GM08714 (cell line): ENCODE data around the gene SDHB.

Source experiments
- H3K4me3 ChIP-seq: fragments of 200-500 bp; sonication (Bioruptor generic); 2 replicates; pipeline ENCODE4 v1.5.1; 2014; ENCODE audit warnings: mild to moderate bottlenecking, low read length, inconsistent platforms
- ZNF274 ChIP-seq: IDR thresholded peaks from 2 replicates; pipeline ENCODE4 v1.6.1; 2012; ENCODE audit warnings: mild to moderate bottlenecking, low read depth, low read length

Gene SDHB

DNA sequence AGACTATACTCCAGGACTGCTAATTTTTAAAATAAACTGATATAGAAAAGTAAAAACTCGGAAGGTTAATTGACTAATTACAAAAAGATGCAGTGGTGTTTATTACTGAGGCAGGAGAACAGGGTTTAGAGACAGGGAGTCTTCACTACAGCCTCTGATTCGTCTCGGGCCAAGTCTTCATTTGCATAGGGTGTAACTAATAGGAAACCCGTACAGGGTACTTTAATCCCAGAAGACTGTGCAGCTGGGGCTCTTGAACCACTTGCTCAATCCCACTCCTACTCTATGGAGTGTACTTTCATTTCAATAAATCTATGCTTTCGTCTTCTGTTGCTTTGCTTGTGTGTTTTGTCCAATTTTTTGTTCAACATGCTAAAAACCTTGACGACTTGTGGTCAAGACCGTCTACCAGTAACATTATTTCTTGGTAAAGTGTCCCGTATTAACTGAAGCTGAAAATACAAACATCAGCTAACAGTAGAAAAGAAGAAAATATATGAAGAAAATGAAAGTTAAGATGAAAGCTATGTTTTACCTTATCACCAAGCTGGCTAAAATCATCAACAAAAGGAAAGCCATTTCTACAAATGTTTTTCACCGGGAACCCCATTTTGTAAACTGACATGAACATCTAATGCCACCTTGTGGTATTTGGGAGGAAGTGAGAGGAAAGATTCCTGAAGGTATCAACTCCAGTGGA is 8.0 kb downstream of the SDHB start:
- no peak for TF ChIP-seq ZNF274
- H3K4me3 ChIP-seq = no peak overlapping the region

DNA sequence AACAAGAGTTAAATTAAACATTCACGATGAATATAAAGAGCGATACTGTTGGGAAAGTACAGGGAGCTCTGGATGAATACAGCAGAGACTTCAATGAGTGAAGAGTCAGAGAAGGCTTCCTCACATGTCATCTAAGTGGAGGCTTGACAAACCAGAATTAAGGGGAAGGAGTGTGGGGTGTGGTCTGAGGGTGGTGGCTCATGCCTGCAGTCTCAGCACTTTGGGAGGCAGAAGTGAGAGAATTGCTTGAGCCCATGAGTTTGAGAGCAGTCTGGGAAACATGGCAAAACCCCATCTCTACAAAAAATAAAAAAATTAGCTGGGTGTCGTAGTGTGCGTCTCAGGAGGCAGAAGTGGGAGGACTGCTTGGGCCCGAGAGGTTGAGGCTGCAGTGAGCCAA is 8.7 kb downstream of the SDHB start:
- H3K4me3 ChIP-seq = no peak overlapping the region
- TF ChIP-seq ZNF274 = no peak

DNA sequence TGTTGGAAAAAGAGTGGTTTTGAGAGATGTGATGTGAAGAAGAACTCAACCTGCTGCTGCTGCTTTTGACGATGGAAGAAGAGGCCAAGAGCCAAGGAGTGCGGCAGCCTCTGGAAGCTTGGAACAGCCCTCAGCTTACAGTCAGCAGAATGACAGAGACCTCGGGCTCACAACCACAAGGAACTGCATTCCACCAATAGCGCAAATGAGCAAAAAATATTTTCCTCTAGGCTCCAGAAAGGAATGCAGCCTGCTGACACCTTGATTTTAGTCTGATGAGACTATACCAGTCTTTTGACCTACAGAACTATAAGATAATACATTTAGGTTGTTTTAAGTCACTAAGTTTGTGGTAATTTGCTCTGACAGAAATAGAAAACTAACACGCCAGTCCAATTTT is 10.2 kb downstream of the SDHB start:
- no peak overlapping the region for H3K4me3 ChIP-seq
- no peak for TF ChIP-seq ZNF274

DNA sequence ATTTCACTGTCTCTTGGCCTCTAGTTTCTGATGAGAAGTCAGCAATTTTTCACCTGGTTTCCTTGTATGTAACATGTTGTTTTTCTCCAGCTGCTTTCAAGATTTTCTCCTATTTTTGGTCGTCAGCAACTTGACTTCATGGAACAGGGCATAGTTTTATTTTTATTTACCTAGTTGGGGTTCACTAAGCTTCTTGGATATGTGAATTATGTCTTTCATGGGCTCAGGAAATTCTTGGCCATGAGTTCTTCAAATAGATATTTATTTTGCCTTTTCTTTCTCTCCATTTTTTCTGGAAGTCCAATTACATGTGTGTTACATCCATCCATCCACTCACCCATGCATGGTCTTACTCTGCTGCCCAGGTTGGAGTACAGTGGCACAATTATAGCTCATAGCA is 13.7 kb downstream of the SDHB start:
- no peak for TF ChIP-seq ZNF274
- H3K4me3 ChIP-seq = no peak overlapping the region

DNA sequence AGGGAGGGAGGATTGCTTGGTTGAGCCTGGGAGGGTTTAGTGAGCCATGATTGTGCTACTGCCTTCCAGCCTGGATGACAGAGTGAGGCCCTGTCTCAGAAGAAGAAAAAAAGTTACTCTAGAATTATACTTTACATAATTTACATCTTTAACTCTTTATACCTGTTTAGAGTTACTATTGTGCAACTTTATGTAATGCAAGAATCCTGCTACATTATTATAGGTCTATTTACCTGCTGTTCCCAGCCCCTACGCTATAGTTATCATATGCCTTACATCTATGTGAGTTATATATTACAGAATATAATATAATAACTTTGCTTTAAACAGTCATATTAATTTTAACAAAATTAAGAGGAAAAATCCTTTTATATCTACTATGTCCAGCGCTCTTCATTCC is 14.3 kb downstream of the SDHB start:
- H3K4me3 ChIP-seq = no peak overlapping the region
- no peak for TF ChIP-seq ZNF274

DNA sequence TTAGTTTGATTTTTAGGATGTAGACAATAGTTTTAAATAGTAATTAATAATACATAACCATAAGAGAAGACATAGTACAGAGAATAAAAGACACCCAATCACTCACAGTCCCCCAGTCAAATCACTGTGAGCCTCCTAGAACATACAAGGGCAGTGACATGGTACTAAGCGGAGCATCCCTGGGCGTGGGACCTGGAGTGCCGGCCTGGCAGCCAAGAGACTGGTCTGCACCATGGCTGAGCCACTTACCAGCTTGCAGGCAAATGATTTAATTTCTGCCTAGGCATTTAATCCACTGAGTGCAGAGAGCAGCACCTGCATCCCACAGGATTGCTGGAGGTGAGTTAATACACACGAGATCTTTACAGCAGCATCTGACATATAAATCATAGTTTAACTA is 20.4 kb downstream of the SDHB start:
- H3K4me3 ChIP-seq = no peak overlapping the region
- TF ChIP-seq ZNF274 = no peak

DNA sequence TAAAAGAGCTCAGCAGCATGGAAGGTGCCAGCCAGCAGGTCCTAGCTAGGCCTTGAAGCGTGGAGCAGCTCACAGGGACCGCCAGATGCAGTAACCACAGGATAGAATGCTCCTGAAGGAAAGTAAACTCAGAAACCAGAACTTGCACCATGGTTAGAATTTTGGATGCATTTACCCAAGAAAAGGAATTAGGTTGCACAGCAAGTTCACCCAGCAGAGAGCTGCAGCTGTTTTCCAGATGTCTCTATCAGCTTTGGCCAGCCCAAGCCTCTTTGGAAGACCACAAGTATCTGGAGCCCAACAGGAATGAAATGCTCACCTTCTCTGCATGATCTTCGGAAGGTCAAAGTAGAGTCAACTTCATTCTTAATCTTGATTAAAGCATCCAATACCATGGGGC is 21.1 kb downstream of the SDHB start:
- TF ChIP-seq ZNF274 = no peak
- no peak overlapping the region for H3K4me3 ChIP-seq

DNA sequence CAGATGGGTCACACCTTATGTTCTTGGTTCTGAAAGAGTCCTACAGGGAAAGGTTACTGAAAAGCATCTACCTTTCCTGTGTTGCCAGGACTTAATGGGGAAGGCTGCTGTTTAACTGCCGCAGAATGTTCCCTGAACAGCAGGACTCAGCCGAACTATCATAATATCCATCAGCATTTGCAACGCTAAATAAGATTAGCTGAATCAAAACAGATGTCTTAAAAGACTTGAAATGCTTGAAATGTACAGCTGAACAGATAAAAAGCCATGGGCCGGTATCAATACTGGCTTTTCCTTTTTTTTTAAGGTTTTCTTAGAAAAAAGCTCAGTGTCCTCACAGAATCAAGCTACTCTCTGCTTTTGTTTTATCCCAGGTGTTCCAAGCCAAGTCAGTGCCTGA is 22.4 kb downstream of the SDHB start:
- TF ChIP-seq ZNF274 = no peak
- H3K4me3 ChIP-seq = no peak overlapping the region

DNA sequence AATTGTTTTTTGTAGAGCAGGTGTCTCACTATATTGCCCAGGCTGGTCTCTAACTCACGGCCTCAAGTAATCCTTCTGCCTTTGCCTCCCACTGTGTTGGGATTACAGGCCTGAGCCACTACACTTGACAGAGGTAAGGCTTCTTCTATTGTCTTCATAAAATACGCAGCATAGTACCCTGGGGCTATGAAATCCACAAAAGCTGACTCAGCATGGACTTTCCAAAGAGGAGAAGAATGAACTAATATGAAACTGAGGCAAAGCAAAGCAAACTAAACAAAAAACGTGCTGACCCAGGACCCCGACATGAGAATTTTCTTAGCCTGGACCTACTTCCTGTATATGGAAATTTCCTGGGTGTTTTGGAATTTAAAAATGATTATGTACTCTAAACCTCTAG is 23.6 kb downstream of the SDHB start:
- TF ChIP-seq ZNF274 = no peak
- no peak overlapping the region for H3K4me3 ChIP-seq

DNA sequence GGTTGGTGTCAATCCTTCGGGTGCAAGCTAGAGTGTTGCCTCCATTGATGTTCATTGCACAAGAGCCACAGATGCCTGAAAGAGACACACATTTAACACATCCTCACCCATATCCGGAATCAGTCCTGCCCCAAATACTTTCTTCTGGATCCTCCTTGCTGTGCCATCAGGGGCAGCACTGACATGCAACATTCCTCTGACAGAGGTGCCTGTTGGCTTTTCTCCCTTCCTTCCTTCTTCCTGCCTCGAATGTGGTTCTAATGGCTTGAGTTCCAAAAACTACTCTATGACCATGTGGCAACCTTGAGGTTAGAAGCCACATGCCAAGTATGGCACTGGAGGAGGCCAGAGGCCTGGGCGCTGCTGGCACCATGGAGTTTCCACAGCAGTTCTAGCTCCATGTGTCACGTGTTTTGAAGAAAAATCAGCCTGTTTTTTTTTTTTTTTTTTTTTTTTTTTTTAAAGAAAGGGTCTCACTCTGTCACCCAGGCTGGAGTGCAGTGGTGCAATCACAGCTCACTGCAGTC is 25.1 kb downstream of the SDHB start:
- no peak for TF ChIP-seq ZNF274
- no peak overlapping the region for H3K4me3 ChIP-seq

DNA sequence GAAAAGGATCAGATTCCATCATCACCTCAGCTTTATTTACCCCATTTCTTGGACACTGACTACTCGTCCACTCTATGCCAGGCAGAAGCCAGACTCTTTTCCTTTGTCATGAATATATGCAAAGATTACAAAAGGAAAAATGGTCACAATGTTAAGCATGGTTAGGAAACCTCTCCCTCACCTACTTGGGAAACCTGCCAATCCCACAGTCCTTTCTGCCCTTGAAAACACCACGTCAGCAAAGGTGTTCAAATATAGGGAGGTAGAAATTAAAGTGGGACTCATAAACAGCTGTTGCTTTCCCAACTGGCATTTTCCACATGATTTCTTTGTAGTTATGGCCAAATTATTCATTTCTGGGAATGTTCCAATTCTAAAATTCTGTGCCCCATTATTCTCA is 25.9 kb downstream of the SDHB start:
- H3K4me3 ChIP-seq = no peak overlapping the region
- no peak for TF ChIP-seq ZNF274

DNA sequence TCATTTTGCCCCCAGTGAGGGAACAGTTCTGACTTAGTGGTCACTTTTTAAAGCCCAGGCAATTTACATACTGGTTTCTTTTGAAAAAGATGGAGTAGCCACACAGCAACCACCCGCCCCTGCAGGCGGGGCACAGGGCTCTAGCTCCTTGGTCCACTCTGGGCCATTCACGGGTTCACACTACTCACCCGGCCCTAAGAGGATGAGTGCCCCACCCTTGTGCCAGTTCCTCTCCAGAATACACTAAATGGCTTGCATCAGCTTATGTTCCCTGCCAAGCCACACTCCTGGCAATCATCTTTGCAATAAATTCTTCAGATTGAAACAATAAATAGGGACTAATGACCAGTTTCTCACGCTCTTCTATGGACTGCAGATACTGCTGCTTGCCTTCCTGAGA is 26.4 kb downstream of the SDHB start:
- no peak for TF ChIP-seq ZNF274
- H3K4me3 ChIP-seq = no peak overlapping the region

DNA sequence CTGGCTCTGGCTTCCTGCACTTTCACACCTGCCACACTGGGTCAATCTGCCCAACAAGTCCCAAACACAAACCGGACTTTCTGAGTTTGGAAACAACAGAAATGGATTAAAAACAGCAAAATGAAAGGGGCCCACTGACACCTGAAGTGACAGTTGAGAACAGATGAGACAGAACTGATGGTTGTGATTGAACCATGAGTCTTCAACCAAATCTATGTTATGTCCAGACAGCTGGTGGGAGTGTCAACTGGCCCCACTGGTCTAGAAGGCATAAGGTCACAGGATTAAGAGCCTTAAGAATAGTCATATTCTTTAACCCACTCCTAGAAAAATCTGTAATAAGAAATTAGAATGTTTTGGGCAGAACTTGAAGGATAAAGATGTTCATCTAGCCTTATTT is 29.1 kb downstream of the SDHB start:
- no peak overlapping the region for H3K4me3 ChIP-seq
- no peak for TF ChIP-seq ZNF274

DNA sequence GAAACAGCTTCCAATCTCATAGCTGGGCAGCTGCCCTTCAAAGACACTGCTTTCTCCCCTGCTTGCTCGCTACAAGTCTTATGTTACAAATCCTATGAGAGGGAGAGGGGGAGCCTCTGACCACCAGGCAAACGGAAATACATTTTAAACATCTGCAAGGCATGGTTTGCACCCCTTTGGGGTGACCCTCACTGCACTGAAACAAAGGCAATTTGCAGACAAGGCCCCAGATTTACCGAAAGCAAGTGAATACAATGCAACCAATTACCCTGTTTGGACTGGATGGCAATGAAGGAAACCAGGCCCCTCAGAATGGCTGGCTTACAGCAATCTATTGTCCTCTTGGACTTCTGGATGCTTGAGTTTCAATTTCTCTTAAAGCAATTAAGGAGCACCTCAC is 30.3 kb downstream of the SDHB start:
- no peak overlapping the region for H3K4me3 ChIP-seq
- TF ChIP-seq ZNF274 = no peak

DNA sequence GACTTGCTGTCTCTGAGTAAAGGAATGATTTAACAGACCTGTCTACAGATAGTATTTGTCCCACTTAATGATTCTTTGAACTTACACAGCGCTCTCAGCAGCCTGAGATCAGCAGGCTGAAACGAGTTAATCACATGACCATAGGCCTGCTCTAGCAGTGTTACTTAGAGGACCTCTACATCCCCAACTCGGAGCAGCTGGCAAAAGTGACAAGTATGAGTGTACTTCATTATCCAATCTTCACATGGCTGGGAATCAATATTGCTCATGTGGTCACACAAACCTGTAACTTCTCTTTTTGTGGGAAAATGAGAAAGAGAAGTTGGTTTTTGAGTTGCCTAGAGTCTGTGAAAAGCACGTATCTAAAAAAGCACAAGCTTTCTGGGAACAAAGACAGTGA is 30.7 kb downstream of the SDHB start:
- no peak for TF ChIP-seq ZNF274
- H3K4me3 ChIP-seq = no peak overlapping the region

DNA sequence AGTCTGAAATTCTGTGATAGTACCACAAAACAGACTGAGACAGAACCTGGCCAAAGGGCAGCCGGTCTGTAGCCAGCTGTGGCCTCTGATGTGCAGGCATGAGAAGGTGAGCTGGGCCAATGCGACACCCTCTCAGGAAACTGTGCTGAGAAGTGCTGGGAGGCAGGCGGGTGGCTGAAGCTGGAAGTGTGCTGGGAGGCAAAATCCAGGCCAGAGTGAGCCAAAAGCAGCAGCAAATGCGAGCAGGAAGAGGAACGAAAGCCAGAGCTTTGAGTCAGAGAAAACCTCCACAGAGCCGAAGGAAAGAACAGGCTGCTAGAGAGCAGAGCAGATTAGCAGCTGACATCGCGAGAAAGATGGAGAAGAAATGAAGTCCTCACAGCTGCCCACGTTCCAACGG is 31.9 kb downstream of the SDHB start:
- no peak for TF ChIP-seq ZNF274
- no peak overlapping the region for H3K4me3 ChIP-seq

DNA sequence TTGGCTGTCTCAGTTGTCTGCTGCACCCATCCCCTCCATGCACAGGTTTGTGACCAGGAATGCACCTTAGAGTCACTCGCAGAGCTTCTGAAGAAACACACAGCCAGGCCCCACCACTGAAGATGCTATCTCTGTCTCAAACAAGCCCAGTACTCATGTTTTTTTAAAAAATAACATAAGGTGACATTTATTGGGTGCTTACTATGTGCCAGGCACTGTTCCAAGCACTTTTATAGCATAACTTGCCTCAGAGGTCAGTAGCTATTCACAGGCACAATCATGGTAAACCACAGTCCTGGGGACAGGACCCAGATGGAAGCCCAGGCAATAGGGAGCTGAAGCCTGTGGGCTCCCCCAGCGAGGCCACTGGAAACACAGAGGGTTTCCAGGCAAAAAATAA is 33.3 kb downstream of the SDHB start:
- H3K4me3 ChIP-seq = no peak overlapping the region
- TF ChIP-seq ZNF274 = no peak
